Fibroblast of mammary gland (primary cell): ENCODE measurements around the gene TRIM61.

Source experiments
- DNase-seq: peaks from one replicate; pipeline ENCODE4 v3.0.0-alpha.2; 2010; ENCODE audit warnings: low read depth
- H3K4me3 ChIP-seq: 2 replicates; pipeline ENCODE4 v1.5.1; 2011; ENCODE audit warnings: low read depth, mild to moderate bottlenecking, low read length, moderate library complexity; ENCODE audit not compliant: control insufficient read depth
- CTCF ChIP-seq: conservative IDR thresholded peaks from 2 replicates; pipeline ENCODE4 v1.5.1; 2011; ENCODE audit warnings: low read depth, low read length, inconsistent platforms; ENCODE audit not compliant: control insufficient read depth, insufficient read depth

Gene TRIM61

GRCh38 chr4:164926301-164926700 lies 51.2 kb downstream of the TRIM61 start:
- DNase-seq: peak; percentile 34
- H3K4me3 ChIP-seq: no peak overlapping the region
- no peak for TF ChIP-seq CTCF

GRCh38 chr4:164924670-164925238 lies 52.7 kb downstream of the TRIM61 start:
- TF ChIP-seq CTCF: no peak
- no peak overlapping the region for H3K4me3 ChIP-seq
- DNase-seq: no peak

- no peak for DNase-seq
- no peak for TF ChIP-seq CTCF
- H3K4me3 ChIP-seq: no peak overlapping the region
Observed at GRCh38 chr4:164918956-164919355, 58.5 kb downstream of the TRIM61 start.
